Right cardiac atrium (tissue), 5 donors: ENCODE data around the gene ZC3H12C. TPM values are rescaled to one million over a fixed set of nuclear protein-coding genes. Genes with fewer than 3 reads are reported as not detected.
"Not testable (repeated sequence)": the region's sequence is repeated elsewhere in the genome, so short reads cannot be mapped to it uniquely, and the experiment has no call there.

ENCODE experiments used
- ATAC-seq, 2 donors: fragments of 200-7000 bp; cut with Tn5 transposase; one replicate each; pipeline versions ENCODE4 v1.8.0 to v1.9.1; 2020; ENCODE audit warnings: moderate library complexity in 2 of 2, mild to moderate bottlenecking in 1 of 2
- DNase-seq, 3 donors: peaks; one replicate each; pipeline ENCODE4 v3.0.0-alpha.2; 2020
- H3K27ac ChIP-seq: one replicate; pipeline ENCODE4 v1.5.1; 2013; ENCODE audit warnings: mild to moderate bottlenecking, low read length, control low read depth, moderate library complexity
- H3K27me3 ChIP-seq: one replicate; pipeline ENCODE4 v1.6.1; 2013; ENCODE audit not compliant: control insufficient read depth, insufficient read depth
- H3K4me1 ChIP-seq: one replicate; pipeline ENCODE4 v1.6.1; 2013; ENCODE audit warnings: low read length; ENCODE audit not compliant: control insufficient read depth, insufficient read depth
- H3K4me3 ChIP-seq: one replicate; pipeline ENCODE4 v1.5.1; 2013; ENCODE audit warnings: low read length, control low read depth
- H3K9me3 ChIP-seq: one replicate; pipeline ENCODE4 v1.6.1; 2013; ENCODE audit warnings: low read length; ENCODE audit not compliant: control insufficient read depth
- WGBS: extraction: QIAGEN DNeasy Blood & Tissue Kit; methylation state at CpG from one replicate; pipeline ENCODE4 v1.1.7; 2013; 5-methylcytosine and 5-hydroxymethylcytosine counted together
- intact Hi-C, 4 donors: fragments of 100-400 bp; cut with DNase I; formaldehyde crosslinking; loops; one replicate each; pipeline versions ENCODE4 v1.11.0 to v1.14.0; 2022 to 2023
- polyA plus RNA-seq: library from polyadenylated mRNA; stranded (reverse); fragments of 200-250 nt; gene quantifications from one replicate; pipeline ENCODE4 v1.2.3, GENCODE V29; 2013
- total RNA-seq, 4 donors: library from RNA; stranded (reverse); fragmentation: NEBNext Ultra II Directional; extraction: Animal tissue kit (Norgen Biotek cat#: 25700); gene quantifications; one replicate each; pipeline ENCODE4 v1.2.1, GENCODE V29; 2021
- donor health status: healthy with polysubstance abuse.
- donor health status: DM: no; HTN: yes; CAD: no.
- donor health status: DM: no; HTN: no; CAD: no.
- donor health status: DM: no; HTN: yes; CAD: no; lungs with severe emphysema.
- donor health status: DM: yes; HTN: yes; CAD: no.

The ZC3H12C gene
- total and polyA plus RNA-seq, 5 donors, result 3.0 to 17.2 (median 13.7) TPM

DNA sequence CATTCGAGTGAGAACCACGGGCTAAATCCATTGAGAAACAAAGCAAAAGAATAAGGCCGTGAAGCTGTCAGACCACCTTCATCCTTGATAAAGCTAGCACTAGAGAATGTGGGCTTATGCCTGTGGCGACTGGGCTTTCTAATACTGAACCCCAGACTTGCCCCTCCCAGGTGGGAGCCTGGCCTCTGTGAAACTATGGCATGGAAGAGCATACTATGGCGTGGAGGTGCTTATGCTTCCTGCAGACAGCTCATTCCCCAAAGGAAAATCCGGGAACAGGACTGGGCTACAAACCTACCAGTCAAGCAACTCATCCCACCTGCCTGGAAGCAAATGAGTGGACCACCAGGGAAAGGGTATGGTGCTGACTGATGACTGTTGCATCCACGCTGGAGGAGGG, 92.4 kb downstream of the ZC3H12C start:
- H3K9me3 ChIP-seq, result no peaks in the 10 kb centered on the region
- DNase-seq (no peak), ATAC-seq (no peak)
- WGBS, result 83% methylated on average over 7 of the region's 7 CpGs
- H3K27me3 ChIP-seq, result no peaks in the 10 kb centered on the region
- intact Hi-C loops, result no loop called here
- H3K4me3 ChIP-seq, result no peak overlapping the region
- H3K27ac ChIP-seq, result no peak overlapping the region
- H3K4me1 ChIP-seq, result no peaks in the 10 kb centered on the region

DNA sequence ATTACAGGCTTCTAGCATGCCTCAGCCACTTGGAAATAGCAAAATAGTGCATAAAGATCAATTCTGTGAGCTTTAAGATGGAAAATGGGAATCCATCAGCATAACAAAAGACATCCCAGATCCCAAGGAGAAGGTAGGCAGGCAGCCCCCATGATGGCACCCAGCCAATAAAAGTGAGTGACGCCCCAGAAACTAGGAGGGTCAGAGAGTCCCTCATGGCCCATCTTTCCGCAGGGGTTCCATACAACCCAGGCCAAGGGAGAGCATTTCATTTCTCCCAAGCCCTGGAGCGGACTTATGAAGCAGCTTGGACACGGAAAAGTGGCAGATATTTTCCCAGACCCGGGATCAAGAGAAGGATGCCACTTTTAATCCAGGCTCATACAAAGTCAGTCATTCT, 93.3 kb downstream of the ZC3H12C start:
- 93% methylated on average over 5 of the region's 5 CpGs for WGBS

DNA sequence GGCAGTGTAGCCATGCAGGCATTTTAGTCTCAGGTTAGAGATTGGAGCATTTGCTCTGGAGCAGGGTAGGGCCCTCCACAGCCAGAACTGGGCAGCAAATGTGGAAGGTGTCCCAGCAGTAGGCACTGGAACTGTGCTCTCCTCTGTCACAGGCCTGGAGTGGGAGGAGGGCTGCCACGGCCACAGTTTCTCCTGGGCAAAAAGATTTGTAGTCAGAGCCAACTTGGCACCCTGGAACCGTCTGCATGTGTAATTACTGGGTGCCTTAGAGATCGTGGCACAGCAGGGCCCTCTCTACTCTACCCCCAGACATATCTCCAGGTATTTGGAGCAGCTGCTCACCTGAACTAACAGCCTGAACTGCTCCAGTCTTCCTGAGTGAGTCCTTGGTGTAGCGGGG, 93.7 kb downstream of the ZC3H12C start:
- ATAC-seq (peak in 1 of 2 donors; percentile 11), DNase-seq (no peak)
- H3K27ac ChIP-seq, result no peak overlapping the region
- no peak overlapping the region for H3K4me3 ChIP-seq
- H3K9me3 ChIP-seq, result no peaks in the 10 kb centered on the region
- no peaks in the 10 kb centered on the region for H3K27me3 ChIP-seq
- intact Hi-C loops, result no loop called here
- no peaks in the 10 kb centered on the region for H3K4me1 ChIP-seq
- WGBS, result 90% methylated on average over 4 of the region's 4 CpGs

More for the DNA sequence above, 93.3 kb downstream of the ZC3H12C start:
- no peak for DNase-seq
- H3K4me3 ChIP-seq, result no peak overlapping the region
- no peaks in the 10 kb centered on the region for H3K9me3 ChIP-seq
- intact Hi-C loops, result no loop called here
- no peak overlapping the region for H3K27ac ChIP-seq
- no peak for ATAC-seq
- H3K27me3 ChIP-seq, result no peaks in the 10 kb centered on the region
- no peaks in the 10 kb centered on the region for H3K4me1 ChIP-seq

GRCh38 chr11:110187731-110188130, 94.5 kb downstream of the ZC3H12C start:
- ATAC-seq, result no peak
- no peaks in the 10 kb centered on the region for H3K27me3 ChIP-seq
- H3K4me3 ChIP-seq, result no peak overlapping the region
- 87% methylated on average over 6 of the region's 6 CpGs for WGBS
- H3K27ac ChIP-seq, result no peak overlapping the region
- H3K9me3 ChIP-seq, result no peaks in the 10 kb centered on the region
- intact Hi-C loops, result no loop called here
- no peaks in the 10 kb centered on the region for H3K4me1 ChIP-seq
- DNase-seq, result no peak

GRCh38 chr11:110190885-110191284, 97.7 kb downstream of the ZC3H12C start:
- Histone ChIP-seq H3K4me1 (no peaks in the 10 kb centered on the region), H3K9me3 (no peaks in the 10 kb centered on the region), H3K4me3 (no peak overlapping the region), H3K27me3 (no peaks in the 10 kb centered on the region), H3K27ac (no peak overlapping the region)
- 86% methylated on average over 1 of the region's 1 CpG for WGBS
- no peak for ATAC-seq
- no peak for DNase-seq
- intact Hi-C loops, result no loop called here

- H3K27ac ChIP-seq, DNase-seq, intact Hi-C loops, H3K4me3 ChIP-seq, ATAC-seq, H3K9me3 ChIP-seq, H3K27me3 ChIP-seq, H3K4me1 ChIP-seq: not testable (repeated sequence)
- WGBS, result 92% methylated on average over 4 of the region's 4 CpGs
These were observed 99.6 kb downstream of the ZC3H12C start for GRCh38 chr11:110192604-110193282.

- H3K4me3 ChIP-seq, H3K27ac ChIP-seq, DNase-seq, H3K27me3 ChIP-seq, H3K9me3 ChIP-seq, ATAC-seq, H3K4me1 ChIP-seq, intact Hi-C loops: not testable (repeated sequence)
- 80% methylated on average over 10 of the region's 10 CpGs for WGBS
These were observed 101.1 kb downstream of the ZC3H12C start for GRCh38 chr11:110194211-110194766.

DNA sequence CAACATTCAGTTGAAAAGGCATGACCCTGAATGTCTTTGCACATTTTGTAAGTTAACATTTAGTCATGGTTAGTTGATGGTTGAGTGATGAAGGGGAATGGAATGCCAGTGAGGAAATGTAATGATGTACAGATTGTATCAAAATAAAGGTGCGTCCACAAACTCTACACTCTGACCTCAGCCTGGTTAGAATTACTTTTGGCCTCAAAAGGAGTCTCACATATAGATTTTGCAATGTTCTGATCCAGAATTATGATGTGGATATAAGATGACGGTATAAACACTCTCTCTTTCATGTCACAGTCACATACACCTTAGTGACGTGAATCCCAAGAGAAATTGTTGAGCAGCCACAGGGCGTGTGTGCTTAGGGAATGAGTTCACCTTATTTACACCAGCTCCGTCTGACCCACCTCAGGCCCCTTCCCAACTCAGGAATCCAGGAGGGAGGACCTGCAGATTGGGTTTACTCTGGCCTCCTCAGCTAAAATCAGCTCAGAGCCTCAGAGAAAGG, 103.1 kb downstream of the ZC3H12C start:
- 96% methylated on average over 5 of the region's 5 CpGs for WGBS
- intact Hi-C loops, result no loop called here
- ATAC-seq (no peak), DNase-seq (no peak)
- H3K4me3 ChIP-seq, result no peak overlapping the region
- H3K27ac ChIP-seq, result no peak overlapping the region
- H3K27me3 ChIP-seq, result no peaks in the 10 kb centered on the region
- no peaks in the 10 kb centered on the region for H3K9me3 ChIP-seq
- no peaks in the 10 kb centered on the region for H3K4me1 ChIP-seq

- H3K9me3 ChIP-seq, result no peaks in the 10 kb centered on the region
- H3K27ac ChIP-seq, result no peak overlapping the region
- no peaks in the 10 kb centered on the region for H3K27me3 ChIP-seq
- DNase-seq, result no peak
- ATAC-seq, result no peak
- H3K4me1 ChIP-seq, result no peaks in the 10 kb centered on the region
- intact Hi-C loops, result no loop called here
- WGBS, result 93% methylated on average over 9 of the region's 9 CpGs
- H3K4me3 ChIP-seq, result no peak overlapping the region
These were observed 103.8 kb downstream of the ZC3H12C start for GRCh38 chr11:110196884-110197420.

- H3K4me3 ChIP-seq, result no peak overlapping the region
- no peak overlapping the region for H3K27ac ChIP-seq
- intact Hi-C loops, result no loop called here
- no peaks in the 10 kb centered on the region for H3K9me3 ChIP-seq
- H3K27me3 ChIP-seq, result no peaks in the 10 kb centered on the region
- no peaks in the 10 kb centered on the region for H3K4me1 ChIP-seq
- ATAC-seq (no peak), DNase-seq (no peak)
- WGBS, result 95% methylated on average over 9 of the region's 9 CpGs
These were observed 105.0 kb downstream of the ZC3H12C start for GRCh38 chr11:110198031-110198729.
